HepG2 (cell line): Measurements from ENCODE around the gene PLCL2. TPM values are rescaled to one million over a fixed set of nuclear protein-coding genes. Genes with fewer than 3 reads are reported as not detected.

ENCODE experiments used
- ATAC-seq: fragments of 200-7000 bp; cut with Tn5 transposase; 3 replicates; pipeline ENCODE4 v1.9.1; 2020; ENCODE audit warnings: mild to moderate bottlenecking, moderate library complexity
- BruUV-seq: library from RNA; stranded (reverse); fragments of 400-500 nt; replicated peaks from 2 replicates; lab custom pipeline; 2021; lab: Mats Ljungman, UMichigan
- CTCF ChIA-PET: fragments of 300-600 bp; formaldehyde crosslinking; extraction: SDS; loops from one replicate; lab custom pipeline; 2021; ENCODE audit warnings: low total read pairs, inconsistent platforms, low intra/inter-chr PET ratio; lab: Yijun Ruan, JAX
- POLR2A ChIA-PET: fragments of 350-600 bp; sonication (Branson Sonifier 250); formaldehyde crosslinking; loops from one replicate; lab custom pipeline; 2020; ENCODE audit warnings: antibody characterized with exemption, inconsistent platforms; lab: Yijun Ruan, JAX
- DNase-seq: peaks from one replicate; pipeline ENCODE4 v3.0.0-alpha.2; 2015; ENCODE audit warnings: low spot score
- FAIRE-seq: peaks from 3 replicates; lab custom pipeline; 2011; peaks lifted over from hg19 to GRCh38; lab: Jason Lieb, UNC
- H2AFZ ChIP-seq: one replicate; pipeline ENCODE4 v1.6.1; 2011; ENCODE audit warnings: low read length, inconsistent platforms
- H3K27ac ChIP-seq: fragments of 300-600 bp; 3 replicates; pipeline ENCODE4 v1.8.0; 2011; ENCODE audit warnings: mixed run types, mild to moderate bottlenecking, mixed read lengths, low read length, inconsistent platforms; ENCODE audit not compliant: insufficient read depth; ENCODE audit errors: extremely low read length
- H3K27me3 ChIP-seq, 2 experiments: fragments of 200-600 bp in 1 of 2; 2 replicates in 1 of 2; 3 replicates in 1 of 2; pipeline versions ENCODE4 v1.6.0 to v1.8.0; 2011; ENCODE audit warnings: low read length in 2 of 2, mild to moderate bottlenecking in 2 of 2, moderate library complexity in 2 of 2, inconsistent platforms in 1 of 2; ENCODE audit not compliant: insufficient read depth in 2 of 2, control insufficient read depth in 1 of 2
- H3K36me3 ChIP-seq, 2 experiments: fragments of 200-600 bp in 1 of 2; replicated peaks in 1 of 2; 2 replicates in 1 of 2; 3 replicates in 1 of 2; pipeline versions ENCODE4 v1.5.1 to v1.8.0; 2011; ENCODE audit warnings: low read length in 2 of 2, inconsistent platforms in 1 of 2; ENCODE audit not compliant: insufficient read depth in 2 of 2, control insufficient read depth in 1 of 2
- H3K4me1 ChIP-seq: 2 replicates; pipeline ENCODE4 v1.5.1; 2012; ENCODE audit warnings: low read length, inconsistent platforms; ENCODE audit not compliant: insufficient read depth
- H3K4me2 ChIP-seq: 2 replicates; pipeline ENCODE4 v1.6.0; 2011; ENCODE audit warnings: low read depth, low read length, inconsistent platforms
- H3K4me3 ChIP-seq, 3 experiments: fragments of 200-600 bp in 1 of 3; sonication (generic), shearing (Covaris generic) in 1 of 3; replicated peaks in 1 of 3; 2 replicates each; pipeline ENCODE4 v1.5.1; 2011 to 2016; ENCODE audit warnings: low read length in 3 of 3, inconsistent platforms in 2 of 3, low read depth in 2 of 3, mild to moderate bottlenecking in 2 of 3, control low read depth in 1 of 3, mixed read lengths in 1 of 3; ENCODE audit not compliant: insufficient read depth in 1 of 3
- H3K79me2 ChIP-seq: one replicate; pipeline ENCODE4 v1.6.1; 2011; ENCODE audit warnings: low read length, inconsistent platforms; ENCODE audit not compliant: insufficient read depth
- H3K9ac ChIP-seq: 2 replicates; pipeline ENCODE4 v1.6.0; 2011; ENCODE audit warnings: mild to moderate bottlenecking, low read depth, low read length, inconsistent platforms; ENCODE audit not compliant: insufficient read depth
- H3K9me3 ChIP-seq: 2 replicates; pipeline ENCODE4 v1.5.1; 2012; ENCODE audit warnings: mild to moderate bottlenecking, low read length
- H4K20me1 ChIP-seq: 2 replicates; pipeline ENCODE4 v1.6.0; 2011; ENCODE audit warnings: inconsistent platforms, mild to moderate bottlenecking, low read length, moderate library complexity; ENCODE audit not compliant: insufficient read depth
- ATRX ChIP-seq: sonication (generic); formaldehyde crosslinking; IDR thresholded peaks from 2 replicates; pipeline ENCODE4 v1.4.0; 2020; ENCODE audit warnings: missing genetic modification reagents, borderline replicate concordance
- NR0B2 ChIP-seq: sonication (generic); formaldehyde crosslinking; IDR thresholded peaks from 2 replicates; pipeline ENCODE4 v1.4.0; 2020; ENCODE audit warnings: mild to moderate bottlenecking, missing genetic modification reagents
- NR1H2 ChIP-seq: sonication (generic); formaldehyde crosslinking; IDR thresholded peaks from 2 replicates; pipeline ENCODE4 v1.8.1; 2022; ENCODE audit warnings: low read depth, missing genetic modification reagents, borderline replicate concordance
- ONECUT2 ChIP-seq: sonication (generic); formaldehyde crosslinking; IDR thresholded peaks from 2 replicates; pipeline ENCODE4 v1.4.0; 2020; ENCODE audit warnings: missing genetic modification reagents
- POLR2G ChIP-seq: fragments of 200-400 bp; formaldehyde crosslinking; IDR thresholded peaks from 2 replicates; pipeline ENCODE4 v1.6.1; 2018; ENCODE audit warnings: mild to moderate bottlenecking, low read depth, low read length, moderate library complexity
- PRMT3 ChIP-seq: sonication (generic); formaldehyde crosslinking; IDR thresholded peaks from 2 replicates; pipeline ENCODE4 v1.8.1; 2022; ENCODE audit warnings: low read depth, mild to moderate bottlenecking, moderate library complexity, missing genetic modification reagents, borderline replicate concordance
- SIX4 ChIP-seq: sonication (generic); formaldehyde crosslinking; IDR thresholded peaks from 2 replicates; pipeline ENCODE4 v1.4.0; 2020; ENCODE audit warnings: missing genetic modification reagents
- XRCC5 ChIP-seq: fragments of 200-400 bp; formaldehyde crosslinking; optimal IDR thresholded peaks from 2 replicates; pipeline ENCODE3; 2017; ENCODE audit warnings: mild to moderate bottlenecking, low read length
- YEATS4 ChIP-seq: sonication (generic); formaldehyde crosslinking; IDR thresholded peaks from 2 replicates; pipeline ENCODE4 v1.4.0; 2020; ENCODE audit warnings: missing genetic modification reagents, borderline replicate concordance
- ZFP82 ChIP-seq: sonication (generic); formaldehyde crosslinking; IDR thresholded peaks from 2 replicates; pipeline ENCODE4 v1.5.1; 2020; ENCODE audit warnings: mild to moderate bottlenecking, missing genetic modification reagents, borderline replicate concordance
- ZHX1 ChIP-seq: sonication (generic); formaldehyde crosslinking; IDR thresholded peaks from 2 replicates; pipeline ENCODE4 v1.8.1; 2022; ENCODE audit warnings: low read depth, mild to moderate bottlenecking, missing genetic modification reagents
- ZNF251 ChIP-seq: sonication (generic); formaldehyde crosslinking; IDR thresholded peaks from 2 replicates; pipeline ENCODE4 v1.9.0; 2021; ENCODE audit warnings: mild to moderate bottlenecking, missing genetic modification reagents
- ZNF512 ChIP-seq: sonication (generic); formaldehyde crosslinking; IDR thresholded peaks from 2 replicates; pipeline ENCODE4 v1.4.0; 2020; ENCODE audit warnings: mild to moderate bottlenecking, missing genetic modification reagents
- ZNF558 ChIP-seq: sonication (generic); formaldehyde crosslinking; IDR thresholded peaks from 2 replicates; pipeline ENCODE4 v1.9.0; 2022; ENCODE audit warnings: mild to moderate bottlenecking, missing genetic modification reagents, borderline replicate concordance
- ZNF740 ChIP-seq: sonication (generic); formaldehyde crosslinking; IDR thresholded peaks from 2 replicates; pipeline ENCODE4 v1.4.0; 2020; ENCODE audit warnings: missing genetic modification reagents
- ZNF800 ChIP-seq: sonication (generic); formaldehyde crosslinking; IDR thresholded peaks from 2 replicates; pipeline ENCODE4 v1.4.0; 2020; ENCODE audit warnings: missing genetic modification reagents
- WGBS: methylation state at CpG from one replicate; pipeline ENCODE4 v1.1.6; 2017; ENCODE audit warnings: low lambda C conversion rate; 5-methylcytosine and 5-hydroxymethylcytosine counted together
- in situ Hi-C: cut with HindIII; loops from 2 replicates; pipeline ENCODE4 v1.10.0; 2017; ENCODE audit warnings: low pct_unique_long_range_greater_than_20kb; ENCODE audit not compliant: extremely low pct_ligation_motif_present
- intact Hi-C: fragments of 100-400 bp; cut with micrococcal nuclease; formaldehyde crosslinking; loops from one replicate; pipeline ENCODE4 v1.10.0; 2022; ENCODE audit not compliant: unreplicated experiment
- polyA plus RNA-seq, 8 experiments: library from polyadenylated mRNA; depleted of rRNA in 3 of 8; stranded (reverse) in 7 of 8; unstranded in 1 of 8; fragments of >200 nt; fragmentation: Illumina TruSeq in 4 of 8; extraction: Trizol in 4 of 8; gene quantifications; 2 replicates each; pipeline versions ENCODE4 v1.2.1 to v1.2.3, GENCODE V29; 2011 to 2016; ENCODE audit warnings: low read depth in 4 of 8, missing spikeins in 1 of 8, mixed read lengths in 1 of 8; ENCODE audit not compliant: insufficient read depth in 1 of 8
- total RNA-seq, 5 experiments: library from RNA; depleted of rRNA; stranded (reverse); fragments of >200 nt; fragmentation: Illumina TruSeq; extraction: Trizol; gene quantifications; 2 replicates each; pipeline ENCODE4 v1.2.3, GENCODE V29; 2016; ENCODE audit warnings: low read depth in 1 of 5

PLCL2 gene
- total and polyA plus RNA-seq, 2 of the 13 experiments (the other 11 are each of a cell fraction or from before 2014, with no cell fraction given) = not detected

- TF ChIP-seq ZNF800 = no peak
- no peak for TF ChIP-seq NR1H2 (CRISPR knock-in tag)
These were observed 236.6 kb downstream of the PLCL2 start (continued) for GRCh38 chr3:17121336-17121735.

- 3% methylated on average over 1 of the region's 3 CpGs for WGBS
- Histone ChIP-seq H3K36me3 (no peaks in the 10 kb centered on the region), H3K4me2 (no peak overlapping the region), H3K9me3 (no peaks in the 10 kb centered on the region; the same call in 1 of the 2 replicates), H3K4me1 (no peaks in the 10 kb centered on the region), H3K9ac (no peak overlapping the region), H3K27ac (no peak overlapping the region), H3K4me3 (no peak overlapping the region), H4K20me1 (no peaks in the 10 kb centered on the region), H3K79me2 (no peaks in the 10 kb centered on the region), H2AFZ (no peak overlapping the region), H3K27me3 (peaks cover 0 to 4% of the 10 kb centered on the region in 2 experiments; a peak in 2 of 5 replicates)
- ATAC-seq (no peak), FAIRE-seq (no peak), DNase-seq (no peak)
- intact Hi-C loops (no loop called here), in situ Hi-C loops (no loop called here)
- CTCF ChIA-PET = no interaction called here
- BruUV-seq = no TSS peak
- POLR2A ChIA-PET = no interaction called here
- TF ChIP-seq ATRX (CRISPR knock-in tag) (no peak), ZHX1 (no peak), POLR2G (no peak), ZNF558 (CRISPR knock-in tag) (no peak), ONECUT2 (no peak), ZNF251 (no peak), ZFP82 (CRISPR knock-in tag) (no peak), ZNF740 (CRISPR knock-in tag) (no peak), NR0B2 (CRISPR knock-in tag) (no peak), ZNF512 (CRISPR knock-in tag) (no peak), PRMT3 (CRISPR knock-in tag) (no peak), YEATS4 (CRISPR knock-in tag) (no peak), XRCC5 (no peak), SIX4 (CRISPR knock-in tag) (no peak)
These were observed 238.0 kb downstream of the PLCL2 start for GRCh38 chr3:17122758-17123157.
